ENCODE results near the gene AQP6.

AQP6 gene

GRCh38 chr12:49939707-49940106 lies 33.0 kb upstream of the AQP6 start:
- H4K20me1 ChIP-seq (ENCODE audit: insufficient read depth, low read length), result no peaks in the 10 kb centered on the region
- DNase-seq (no peak), ATAC-seq (ENCODE audit: insufficient read depth, low read depth) (no peak)
- H3K4me3 ChIP-seq (ENCODE audit: low read depth in 1 of 2, low read length in 2 of 2), result no peak overlapping the region
- H2AFZ ChIP-seq (ENCODE audit: low read depth, low read length), result no peak overlapping the region
- no peaks in the 10 kb centered on the region for H3K79me2 ChIP-seq (ENCODE audit: insufficient read depth, low read length)
- H3K36me3 ChIP-seq (ENCODE audit: insufficient read depth, low read length), result no peaks in the 10 kb centered on the region
- H3K27me3 ChIP-seq (ENCODE audit: insufficient read depth, low read length, poor library complexity), result peaks cover 3% of the 10 kb centered on the region
- H3K4me2 ChIP-seq (ENCODE audit: insufficient read depth, low read length), result no peak overlapping the region
- no peaks in the 10 kb centered on the region for H3K4me1 ChIP-seq (ENCODE audit: insufficient read depth, low read length)
- H3K9ac ChIP-seq (ENCODE audit: low read depth, low read length), result no peak overlapping the region
- TF ChIP-seq CTCF (IDR thresholded peaks at IDR 0.05; ENCODE audit: borderline replicate concordance, extremely low read depth, low read length, poor library complexity, severe bottlenecking) (no peak), EZH2 (IDR thresholded peaks at IDR 0.05; ENCODE audit: borderline replicate concordance, low read depth, low read length, severe bottlenecking) (no peak)
- H3K27ac ChIP-seq (ENCODE audit: low read length), result no peak overlapping the region
- no peaks in the 10 kb centered on the region for H3K9me3 ChIP-seq (ENCODE audit: insufficient read depth, low read length, severe bottlenecking)

DNA sequence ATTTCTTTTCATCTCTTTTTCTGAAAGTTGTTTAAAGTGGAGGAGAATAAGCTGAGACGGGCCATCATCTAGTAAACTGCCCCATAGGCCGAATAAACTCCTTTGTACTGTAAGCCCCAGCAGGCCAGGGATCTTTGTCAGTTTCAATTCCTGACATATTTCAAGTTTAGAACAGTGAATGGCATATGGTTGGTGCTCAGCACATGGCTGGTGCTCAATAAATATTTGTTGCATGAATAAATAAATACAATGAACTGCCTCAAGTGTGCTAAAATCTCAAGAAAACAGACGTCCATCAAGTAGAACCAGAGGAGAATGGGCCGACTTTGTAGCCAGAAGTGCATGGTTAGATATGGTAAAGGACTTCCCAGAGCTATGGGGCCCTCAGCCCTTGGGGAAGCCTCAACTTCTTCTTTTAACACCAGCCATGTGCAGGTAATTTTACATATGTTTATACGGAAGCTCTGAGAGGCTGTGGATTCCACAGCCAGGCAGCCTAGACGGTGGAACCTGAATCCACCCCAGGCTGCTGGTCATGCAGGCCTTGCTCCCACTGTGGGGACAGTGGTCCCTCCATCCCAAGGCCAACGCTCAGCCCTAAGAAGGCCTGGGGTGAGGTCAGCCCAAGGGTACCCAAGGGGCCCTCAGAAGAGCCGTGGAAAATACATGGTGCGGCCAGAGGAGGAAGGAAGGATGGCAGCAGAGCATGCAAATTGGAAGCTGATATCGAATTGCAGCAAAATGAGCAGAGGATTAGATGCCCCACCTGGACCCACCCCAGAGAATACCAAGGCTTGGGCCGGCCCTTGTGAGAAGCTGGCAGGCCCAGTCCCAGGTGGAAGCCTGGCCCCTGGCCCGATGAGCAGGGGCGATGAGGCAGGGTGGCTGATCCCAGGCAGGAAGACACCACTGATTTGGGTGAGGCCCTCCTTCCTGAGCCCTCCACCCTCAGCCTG lies 30.9 kb upstream of the AQP6 start:
- no peak overlapping the region for H3K4me2 ChIP-seq (ENCODE audit: insufficient read depth, low read length)
- H4K20me1 ChIP-seq (ENCODE audit: insufficient read depth, low read length), result no peaks in the 10 kb centered on the region
- peaks cover 3% of the 10 kb centered on the region for H3K27me3 ChIP-seq (ENCODE audit: insufficient read depth, low read length, poor library complexity)
- DNase-seq, result no peak
- H3K9me3 ChIP-seq (ENCODE audit: insufficient read depth, low read length, severe bottlenecking), result no peaks in the 10 kb centered on the region
- H3K4me1 ChIP-seq (ENCODE audit: insufficient read depth, low read length), result peaks cover 9% of the 10 kb centered on the region
- no peaks in the 10 kb centered on the region for H3K79me2 ChIP-seq (ENCODE audit: insufficient read depth, low read length)
- no peak for ATAC-seq (ENCODE audit: insufficient read depth, low read depth)
- H3K36me3 ChIP-seq (ENCODE audit: insufficient read depth, low read length), result no peaks in the 10 kb centered on the region
- H2AFZ ChIP-seq (ENCODE audit: low read depth, low read length), result no peak overlapping the region
- no peak overlapping the region for H3K9ac ChIP-seq (ENCODE audit: low read depth, low read length)
- TF ChIP-seq EZH2 (IDR thresholded peaks at IDR 0.05; ENCODE audit: borderline replicate concordance, low read depth, low read length, severe bottlenecking) (no peak), CTCF (IDR thresholded peaks at IDR 0.05; ENCODE audit: borderline replicate concordance, extremely low read depth, low read length, poor library complexity, severe bottlenecking) (no peak)
- H3K4me3 ChIP-seq (ENCODE audit: low read depth in 1 of 2, low read length in 2 of 2), result no peak overlapping the region
- H3K27ac ChIP-seq (ENCODE audit: low read length), result no peak overlapping the region

- Histone ChIP-seq H3K27ac (ENCODE audit: low read length) (no peak overlapping the region), H4K20me1 (ENCODE audit: insufficient read depth, low read length) (no peaks in the 10 kb centered on the region), H2AFZ (ENCODE audit: low read depth, low read length) (no peak overlapping the region), H3K4me2 (ENCODE audit: insufficient read depth, low read length) (no peak overlapping the region), H3K36me3 (ENCODE audit: insufficient read depth, low read length) (no peaks in the 10 kb centered on the region), H3K9ac (ENCODE audit: low read depth, low read length) (no peak overlapping the region), H3K9me3 (ENCODE audit: insufficient read depth, low read length, severe bottlenecking) (no peaks in the 10 kb centered on the region), H3K27me3 (ENCODE audit: insufficient read depth, low read length, poor library complexity) (peaks cover 3% of the 10 kb centered on the region), H3K4me1 (ENCODE audit: insufficient read depth, low read length) (peaks cover 9% of the 10 kb centered on the region), H3K79me2 (ENCODE audit: insufficient read depth, low read length) (no peaks in the 10 kb centered on the region), H3K4me3 (ENCODE audit: low read depth in 1 of 2, low read length in 2 of 2) (no peak overlapping the region)
- DNase-seq (no peak), ATAC-seq (ENCODE audit: insufficient read depth, low read depth) (no peak)
- TF ChIP-seq EZH2 (IDR thresholded peaks at IDR 0.05; ENCODE audit: borderline replicate concordance, low read depth, low read length, severe bottlenecking) (no peak), CTCF (IDR thresholded peaks at IDR 0.05; ENCODE audit: borderline replicate concordance, extremely low read depth, low read length, poor library complexity, severe bottlenecking) (no peak)
Observed at GRCh38 chr12:49942512-49942893, 30.2 kb upstream of the AQP6 start.
